ENCODE data around the gene SOHLH1.
"Not testable (repeated sequence)": the region's sequence is repeated elsewhere in the genome, so short reads cannot be mapped to it uniquely, and the experiment has no call there.

The SOHLH1 gene

GRCh38 chr9:135678236-135679017, 20.9 kb downstream of the SOHLH1 start:
- no peak for DNase-seq (ENCODE audit: low spot score)

DNA sequence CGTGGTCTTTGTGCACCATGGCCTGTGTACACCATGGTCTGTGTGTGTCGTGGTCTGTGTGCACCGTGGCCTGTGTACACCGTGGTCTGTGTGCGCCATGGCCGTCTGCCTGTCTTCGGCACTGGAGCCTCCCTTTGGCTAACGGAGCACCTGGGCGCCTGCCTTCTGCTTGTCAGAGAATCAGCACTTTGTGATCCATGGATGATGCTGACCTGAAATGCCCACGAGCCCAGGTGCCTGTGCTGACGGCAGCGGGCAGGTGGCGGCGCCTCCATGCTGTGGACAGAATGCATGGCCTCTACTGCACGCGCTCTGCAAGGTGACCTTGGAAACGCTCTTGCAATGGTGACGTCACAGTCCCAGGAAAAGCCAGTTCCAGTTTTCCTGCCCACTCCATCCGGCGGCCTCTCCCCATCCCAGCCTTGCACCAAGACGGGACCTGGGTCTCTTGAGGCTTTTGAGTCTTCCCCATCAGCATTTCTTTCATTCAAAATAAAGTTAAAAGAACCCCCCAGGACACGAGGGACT, 21.6 kb downstream of the SOHLH1 start:
- no peak for DNase-seq (ENCODE audit: low spot score)

DNA sequence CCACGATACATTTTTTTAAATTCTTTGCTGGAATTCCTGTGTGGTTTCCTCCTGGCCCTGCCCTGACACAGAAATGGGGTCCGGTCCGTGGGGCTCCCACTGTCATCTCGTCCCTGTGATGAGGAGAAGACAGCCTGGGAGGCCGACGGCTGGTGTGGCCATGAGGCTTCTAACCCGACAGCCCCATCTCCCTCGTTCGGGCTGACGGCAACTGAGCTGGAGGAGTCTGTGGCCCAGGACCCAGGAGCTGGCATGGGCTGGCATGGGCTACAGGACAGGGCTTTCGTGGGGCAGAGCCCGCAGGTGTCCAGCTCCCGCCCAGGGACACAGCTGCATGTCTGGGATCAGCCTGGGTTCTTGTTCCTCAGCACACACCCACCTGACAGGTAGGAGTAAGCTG, 22.4 kb downstream of the SOHLH1 start:
- DNase-seq (ENCODE audit: low spot score) = no peak

- DNase-seq (ENCODE audit: low spot score) = no peak
Observed at GRCh38 chr9:135674977-135675376, 24.3 kb downstream of the SOHLH1 start.

DNA sequence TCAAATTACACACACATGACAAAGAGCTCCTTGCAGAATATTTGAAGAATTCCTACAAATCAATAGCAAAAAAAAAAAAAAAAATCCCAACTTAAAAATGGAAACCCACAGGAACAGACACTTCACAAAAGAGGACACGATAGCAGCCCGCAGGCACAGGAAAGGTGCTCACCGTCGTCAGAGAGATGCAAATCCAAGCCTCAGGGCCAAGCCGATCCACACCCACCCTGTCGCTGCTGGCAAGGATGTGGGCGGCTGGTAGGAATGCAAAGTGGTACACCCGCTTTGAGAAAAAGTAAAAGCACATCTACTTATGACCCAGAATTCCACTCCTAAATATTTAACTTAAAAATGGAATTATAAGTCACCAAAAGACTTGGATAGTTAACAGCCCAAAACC, 25.3 kb downstream of the SOHLH1 start:
- no peak for DNase-seq (ENCODE audit: low spot score)

DNA sequence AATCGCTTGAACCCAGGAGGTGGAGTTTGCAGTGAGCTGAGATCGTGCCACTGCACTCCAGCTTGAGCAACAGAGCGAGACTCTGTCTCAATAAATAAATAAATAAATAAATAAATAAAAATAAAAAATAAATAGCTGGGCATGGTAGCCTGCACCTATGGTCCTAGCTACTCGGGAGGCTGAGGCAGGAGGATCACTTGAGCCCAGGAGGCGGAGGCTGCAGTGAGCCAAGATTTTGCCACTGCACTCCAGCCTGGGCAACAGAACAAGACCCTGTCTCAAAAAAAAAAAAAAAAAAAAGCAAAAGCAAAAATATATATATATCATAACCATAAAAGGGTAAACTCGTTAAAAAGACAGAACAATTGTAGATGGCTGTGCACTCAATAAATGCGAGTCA, 26.5 kb downstream of the SOHLH1 start:
- not testable (repeated sequence) for DNase-seq (ENCODE audit: low spot score)

DNA sequence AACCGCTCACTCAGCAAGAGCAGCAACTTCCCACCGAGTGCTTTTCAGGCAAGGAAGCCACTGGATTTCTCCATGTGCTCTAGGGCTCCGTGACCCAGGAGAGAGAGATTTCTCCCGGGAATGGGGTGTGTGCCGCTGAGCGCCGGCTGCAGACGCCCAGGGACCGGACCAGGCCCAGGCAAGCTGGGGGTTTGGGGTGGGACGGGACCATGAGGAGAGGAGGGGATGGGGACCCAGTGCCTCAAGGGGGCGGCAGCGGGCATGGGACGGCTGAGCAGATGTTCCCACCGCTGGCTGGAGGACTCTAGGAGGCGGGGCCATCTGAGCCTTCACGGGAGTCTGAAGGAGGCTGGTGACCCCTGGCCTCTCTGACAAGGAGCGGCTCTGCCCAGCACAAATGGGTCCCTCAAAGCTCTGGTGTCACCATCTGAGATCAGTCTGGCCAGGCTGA, 27.7 kb downstream of the SOHLH1 start:
- no peak for DNase-seq (ENCODE audit: low spot score)

- DNase-seq (ENCODE audit: low spot score) = no peak
Observed at GRCh38 chr9:135670721-135671590, 28.3 kb downstream of the SOHLH1 start.

DNA sequence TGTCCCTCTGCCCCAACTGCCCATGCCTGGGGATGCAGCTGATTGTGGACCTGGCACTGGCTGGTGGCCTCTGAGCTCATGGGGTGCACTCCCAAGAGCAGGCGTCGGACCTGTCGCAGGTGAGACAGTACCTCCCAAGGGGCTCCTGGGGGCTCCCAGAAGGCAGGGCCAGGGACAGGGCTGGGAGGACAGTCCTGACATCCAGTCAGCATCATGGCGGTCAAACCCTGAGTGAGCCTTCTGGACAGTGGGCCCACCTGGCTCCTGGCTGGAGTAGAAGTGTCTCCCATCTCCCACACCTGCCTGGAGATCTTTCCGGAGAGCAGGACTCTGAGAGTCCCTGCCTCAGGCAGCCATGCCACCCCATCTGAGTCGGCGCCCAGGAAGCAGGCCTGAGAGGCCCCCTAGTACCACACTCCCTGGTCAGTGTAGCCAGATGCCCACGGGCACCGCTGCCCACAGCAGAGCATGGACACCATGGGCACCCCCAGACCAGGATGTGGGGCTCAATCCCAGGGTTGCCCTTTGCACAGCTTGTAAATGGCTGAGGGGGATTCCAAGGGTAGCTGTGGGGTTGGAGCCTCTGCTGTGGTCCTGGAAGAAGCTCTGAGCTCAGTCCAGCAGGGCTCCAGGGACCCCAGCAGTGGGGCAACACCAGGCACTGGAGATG, 29.5 kb downstream of the SOHLH1 start:
- DNase-seq (ENCODE audit: low spot score) = no peak

GRCh38 chr9:135669018-135669417, 30.3 kb downstream of the SOHLH1 start:
- not testable (repeated sequence) for DNase-seq (ENCODE audit: low spot score)

- DNase-seq (ENCODE audit: low spot score) = no peak
Observed at GRCh38 chr9:135667463-135668001, 31.7 kb downstream of the SOHLH1 start.

DNA sequence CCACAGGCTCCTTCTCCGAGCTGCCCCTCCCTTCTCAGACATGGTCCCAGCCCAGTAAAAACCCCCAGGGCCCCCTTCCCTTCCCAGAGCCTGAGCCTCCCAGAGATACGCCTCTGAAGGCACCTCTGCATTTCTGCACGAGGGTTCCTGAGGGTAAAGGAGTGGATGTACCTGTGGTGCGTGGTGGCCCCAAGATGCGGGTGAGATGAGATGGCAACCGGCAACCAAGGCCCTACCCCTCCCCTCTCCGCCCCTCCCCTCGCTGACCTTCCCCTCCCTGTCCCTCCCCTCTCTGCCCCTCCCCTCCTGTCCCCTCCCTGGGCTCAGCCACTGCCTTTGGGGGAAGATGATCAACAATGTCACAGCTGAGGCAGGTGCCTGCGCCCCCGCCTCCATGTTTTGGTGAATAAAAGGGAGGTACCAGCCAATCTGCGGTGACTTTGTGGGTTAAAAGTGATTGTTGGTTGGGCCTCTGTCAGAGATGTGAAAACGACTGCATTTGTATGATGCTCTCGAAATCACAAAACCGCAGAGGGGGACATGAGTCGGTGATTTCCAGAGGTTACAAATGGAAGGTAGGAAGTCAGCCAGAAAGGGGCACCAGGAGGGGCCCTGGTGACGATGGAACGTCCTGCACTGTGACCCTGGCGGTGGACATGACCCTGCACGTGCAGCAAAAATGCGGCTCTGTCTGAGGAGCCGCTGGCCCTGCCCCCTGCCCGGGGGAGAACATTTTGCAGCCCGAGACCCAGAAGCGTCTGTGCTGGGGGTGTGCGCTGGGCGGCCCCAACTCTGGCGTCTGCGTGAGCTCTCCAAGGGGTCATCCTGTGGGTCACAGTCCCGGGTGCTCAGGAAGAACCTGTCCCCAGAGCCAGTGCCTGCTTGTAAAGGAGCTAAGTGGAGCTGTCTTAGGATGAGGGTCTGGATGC, 32.5 kb downstream of the SOHLH1 start:
- DNase-seq (ENCODE audit: low spot score) = no peak

DNA sequence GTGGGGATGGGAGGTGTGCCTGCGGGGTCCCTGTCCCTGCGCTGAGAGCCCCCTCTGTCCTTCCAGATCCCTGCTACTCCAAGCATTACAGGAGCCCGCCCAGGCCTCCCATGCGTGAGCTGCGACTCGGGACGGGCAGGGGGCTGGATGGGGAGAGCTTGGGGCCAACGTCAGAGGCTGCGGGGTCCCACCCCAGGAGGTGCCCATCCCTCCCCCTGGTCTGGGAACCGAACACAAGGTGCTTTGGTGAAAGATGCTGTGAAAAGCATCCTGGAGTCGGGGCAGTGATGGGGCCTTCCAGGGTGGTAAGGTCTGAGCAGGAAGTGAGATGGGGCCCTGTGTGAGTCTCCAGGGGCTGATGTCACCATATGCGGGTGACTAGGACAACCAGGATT, 33.5 kb downstream of the SOHLH1 start:
- no peak for DNase-seq (ENCODE audit: low spot score)

GRCh38 chr9:135664801-135665794, 34.2 kb downstream of the SOHLH1 start:
- no peak for DNase-seq (ENCODE audit: low spot score)

DNA sequence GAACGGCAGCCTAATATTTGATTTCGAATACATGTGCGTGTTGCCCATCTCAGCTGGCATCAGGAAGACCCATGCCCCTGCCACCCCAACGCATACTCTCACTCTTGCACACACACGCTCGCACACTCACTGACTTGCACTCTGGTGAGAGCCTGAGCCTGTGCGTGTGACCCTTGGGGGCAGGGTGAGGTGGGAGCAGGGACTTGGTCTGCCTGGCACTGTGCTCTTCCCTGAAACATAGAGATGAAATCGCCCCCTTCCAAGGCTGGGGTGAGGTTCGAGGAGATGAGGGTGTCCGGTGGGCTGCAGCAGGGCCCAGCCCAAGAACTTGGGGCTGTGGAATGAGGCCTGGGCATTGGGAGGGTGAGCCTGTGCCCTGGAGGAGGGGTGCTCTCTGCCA, 35.0 kb downstream of the SOHLH1 start:
- no peak for DNase-seq (ENCODE audit: low spot score)

DNA sequence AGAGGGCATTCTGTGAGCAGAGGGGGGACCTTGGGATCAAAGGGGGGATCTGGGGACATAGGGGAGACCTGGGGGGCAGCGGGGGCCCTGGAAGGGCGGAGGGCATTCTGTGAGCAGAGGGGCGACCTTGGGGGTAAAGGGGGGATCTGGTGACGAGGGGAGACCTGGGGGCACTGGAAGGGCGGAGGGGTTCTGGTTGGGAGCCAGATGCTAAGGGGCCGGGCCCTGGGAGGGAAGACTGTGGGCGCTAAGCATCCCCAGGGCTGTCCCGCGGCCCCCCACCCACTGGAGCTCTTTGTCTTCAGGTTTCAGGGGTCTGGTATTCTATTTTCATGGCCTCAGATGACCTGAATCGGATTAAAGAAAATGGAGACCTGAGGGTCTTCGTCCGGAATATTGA, 35.4 kb downstream of the SOHLH1 start:
- DNase-seq (ENCODE audit: low spot score) = no peak

DNA sequence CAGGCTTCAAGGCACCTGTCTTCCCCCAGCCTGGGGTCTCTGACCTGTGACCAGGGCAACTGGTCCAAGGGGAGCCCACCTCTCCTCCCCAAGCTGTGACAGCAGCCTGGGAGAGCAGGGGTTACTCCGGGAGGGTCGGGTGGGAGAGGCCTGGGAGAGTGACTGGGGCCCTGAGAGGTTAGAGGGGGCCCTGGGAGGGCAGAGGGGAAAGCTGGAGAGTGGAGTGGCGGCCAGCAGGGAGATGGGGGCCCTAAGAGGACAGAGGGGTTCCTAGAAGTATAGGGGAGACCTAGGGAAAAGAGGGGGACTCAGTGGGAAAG, 35.9 kb downstream of the SOHLH1 start:
- DNase-seq (ENCODE audit: low spot score) = no peak

DNA sequence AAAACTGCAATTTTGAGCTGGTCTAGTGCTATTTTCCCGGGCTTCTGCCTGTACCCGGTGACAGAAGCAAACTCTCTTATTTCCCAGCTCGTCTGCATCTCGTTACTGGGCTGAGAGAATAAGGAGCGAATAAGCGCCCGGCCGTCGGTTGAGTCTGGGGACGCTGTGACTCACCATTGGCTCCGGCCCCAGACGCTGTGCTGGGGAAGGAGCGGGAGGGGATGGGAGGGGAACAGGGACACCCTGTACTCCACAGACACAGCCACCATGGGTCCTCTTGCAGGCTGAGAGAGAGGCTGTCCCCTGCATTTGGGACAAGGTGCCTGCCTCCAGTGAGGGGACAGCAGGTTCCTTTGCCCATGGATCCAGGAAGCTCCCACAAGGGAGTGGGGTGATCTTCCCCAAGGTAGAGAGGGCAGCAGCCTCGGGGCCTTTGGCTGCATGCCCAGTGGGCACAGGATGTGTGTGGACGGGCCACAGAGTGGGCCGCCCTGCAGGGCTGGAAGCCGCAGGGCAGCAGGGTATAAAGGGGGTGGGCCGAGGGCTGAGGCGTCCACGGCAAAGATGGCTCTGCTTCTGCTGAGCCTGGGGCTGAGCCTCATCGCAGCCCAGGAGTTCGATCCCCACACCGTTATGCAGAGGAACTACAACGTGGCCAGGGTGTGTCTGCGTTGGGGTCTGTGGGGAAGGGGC, 36.4 kb downstream of the SOHLH1 start, which contains the start of gene LCN9:
Gene LCN9, plus strand, starts transcription at position 552 of the 693 bp plus-strand sequence. Its CDS starts 13 bp downstream, at position 565.
- peak; percentile 0 for DNase-seq (ENCODE audit: low spot score)
